Measurements from ENCODE around the gene PSMB3.

GRCh38 chr17:38715216-38715943, 37.2 kb upstream of the PSMB3 start:
- no peak for TF ChIP-seq CHD4 (IDR thresholded peaks at IDR 0.05; ENCODE audit: borderline replicate concordance)
- TF ChIP-seq BCL3 (IDR thresholded peaks at IDR 0.05) = no peak
- TF ChIP-seq MYC (IDR thresholded peaks at IDR 0.05; ENCODE audit: borderline replicate concordance, low read length) = no peak
- TF ChIP-seq ZFP36 (IDR thresholded peaks at IDR 0.05; ENCODE audit: borderline replicate concordance, partially characterized antibody) = no peak
- no peak for TF ChIP-seq CTCF (IDR thresholded peaks at IDR 0.05)
- no peak for TF ChIP-seq ELK1 (IDR thresholded peaks at IDR 0.05; ENCODE audit: low read depth, low read length)

Measured in A549 (cell line).